Measurements from ENCODE around the gene C1R.

- no peak for TF ChIP-seq POLR2A (IDR thresholded peaks at IDR 0.05; ENCODE audit: low read length)
- no peak for TF ChIP-seq GATA1 (IDR thresholded peaks at IDR 0.05; ENCODE audit: low read depth, low read length)
Measured at GRCh38 chr12:7096979-7097378, 4.7 kb upstream of the C1R start.

Data from erythroblast (primary cell).